ENCODE data around the gene CAMTA1. TPM values are rescaled to one million over a fixed set of nuclear protein-coding genes. Genes with fewer than 3 reads are reported as not detected.

Gene CAMTA1
- total RNA-seq, 1 donor from 2014 or later: 72.4 TPM

GRCh38 chr1:7331926-7332535 lies 546.8 kb downstream of the CAMTA1 start:
- ATAC-seq: no peak
- DNase-seq (ENCODE audit: low spot score): no peak
- intact Hi-C loops (cut with DNase I): no loop called here

GRCh38 chr1:7333094-7333493 lies 547.8 kb downstream of the CAMTA1 start:
- ATAC-seq (no peak), DNase-seq (ENCODE audit: low spot score) (no peak)
- intact Hi-C loops (cut with DNase I): no loop called here

GRCh38 chr1:7333620-7334019 lies 548.4 kb downstream of the CAMTA1 start:
- intact Hi-C loops (cut with DNase I): no loop called here
- ATAC-seq: no peak
- DNase-seq (ENCODE audit: low spot score): no peak

GRCh38 chr1:7334475-7335035 lies 549.3 kb downstream of the CAMTA1 start:
- ATAC-seq: no peak
- intact Hi-C loops (cut with DNase I): loop anchor here (5.0 kb wide), 1 partner anchor 233 kb away; no protein-coding TSS in a partner anchor
- DNase-seq (ENCODE audit: low spot score): no peak

GRCh38 chr1:7335224-7335879 lies 550.1 kb downstream of the CAMTA1 start:
- intact Hi-C loops (cut with DNase I): loop anchor here (5.0 kb wide), 1 partner anchor 232 kb away; no protein-coding TSS in a partner anchor
- ATAC-seq (no peak), DNase-seq (ENCODE audit: low spot score) (no peak)

GRCh38 chr1:7338439-7338838 lies 553.2 kb downstream of the CAMTA1 start:
- no peak for DNase-seq (ENCODE audit: low spot score)
- intact Hi-C loops (cut with DNase I): loop anchor here (5.0 kb wide), 1 partner anchor 229 kb away; no protein-coding TSS in a partner anchor
- no peak for ATAC-seq

- no peak for DNase-seq (ENCODE audit: low spot score)
- no peak for ATAC-seq
- intact Hi-C loops (cut with DNase I): loop anchor here (5.0 kb wide), 1 partner anchor 228 kb away; no protein-coding TSS in a partner anchor
Observed at GRCh38 chr1:7339014-7339413, 553.8 kb downstream of the CAMTA1 start.

- DNase-seq (ENCODE audit: low spot score) (no peak), ATAC-seq (no peak)
- intact Hi-C loops (cut with DNase I): loop anchor here (5.0 kb wide), 1 partner anchor 227 kb away; no protein-coding TSS in a partner anchor
Observed at GRCh38 chr1:7339953-7340352, 554.7 kb downstream of the CAMTA1 start.

- DNase-seq (ENCODE audit: low spot score) (no peak), ATAC-seq (no peak)
- intact Hi-C loops (cut with DNase I): no loop called here
Observed at GRCh38 chr1:7341145-7341905, 556.1 kb downstream of the CAMTA1 start.

- ATAC-seq (no peak), DNase-seq (ENCODE audit: low spot score) (no peak)
- intact Hi-C loops (cut with DNase I): no loop called here
Observed at GRCh38 chr1:7343882-7344281, 558.6 kb downstream of the CAMTA1 start.

GRCh38 chr1:7344299-7344698 lies 559.0 kb downstream of the CAMTA1 start:
- no peak for ATAC-seq
- DNase-seq (ENCODE audit: low spot score): no peak
- intact Hi-C loops (cut with DNase I): no loop called here

GRCh38 chr1:7345516-7345915 lies 560.3 kb downstream of the CAMTA1 start:
- ATAC-seq (no peak), DNase-seq (ENCODE audit: low spot score) (no peak)
- intact Hi-C loops (cut with DNase I): no loop called here

GRCh38 chr1:7346070-7346596 lies 560.9 kb downstream of the CAMTA1 start:
- intact Hi-C loops (cut with DNase I): no loop called here
- no peak for DNase-seq (ENCODE audit: low spot score)
- no peak for ATAC-seq

- intact Hi-C loops (cut with DNase I): no loop called here
- ATAC-seq: no peak
- no peak for DNase-seq (ENCODE audit: low spot score)
Observed at GRCh38 chr1:7346600-7347570, 561.6 kb downstream of the CAMTA1 start.

GRCh38 chr1:7348073-7348472 lies 562.8 kb downstream of the CAMTA1 start:
- no peak for DNase-seq (ENCODE audit: low spot score)
- no peak for ATAC-seq
- intact Hi-C loops (cut with DNase I): no loop called here

GRCh38 chr1:7348580-7348979 lies 563.3 kb downstream of the CAMTA1 start:
- ATAC-seq: no peak
- DNase-seq (ENCODE audit: low spot score): no peak
- intact Hi-C loops (cut with DNase I): no loop called here

GRCh38 chr1:7350804-7351203 lies 565.5 kb downstream of the CAMTA1 start:
- DNase-seq (ENCODE audit: low spot score) (no peak), ATAC-seq (no peak)
- intact Hi-C loops (cut with DNase I): no loop called here

GRCh38 chr1:7351649-7352048 lies 566.4 kb downstream of the CAMTA1 start:
- intact Hi-C loops (cut with DNase I): no loop called here
- no peak for ATAC-seq
- no peak for DNase-seq (ENCODE audit: low spot score)

All from sciatic nerve (tissue), 2 donors.